Activated CD4-positive, alpha-beta T cell treated with anti-CD3 and anti-CD28 coated beads for 1 hour (primary cell): ENCODE results near the gene PAFAH1B2.

Source experiments
- DNase-seq: peaks from one replicate; pipeline ENCODE4 v3.0.0-alpha.2; 2020

PAFAH1B2 gene

DNA sequence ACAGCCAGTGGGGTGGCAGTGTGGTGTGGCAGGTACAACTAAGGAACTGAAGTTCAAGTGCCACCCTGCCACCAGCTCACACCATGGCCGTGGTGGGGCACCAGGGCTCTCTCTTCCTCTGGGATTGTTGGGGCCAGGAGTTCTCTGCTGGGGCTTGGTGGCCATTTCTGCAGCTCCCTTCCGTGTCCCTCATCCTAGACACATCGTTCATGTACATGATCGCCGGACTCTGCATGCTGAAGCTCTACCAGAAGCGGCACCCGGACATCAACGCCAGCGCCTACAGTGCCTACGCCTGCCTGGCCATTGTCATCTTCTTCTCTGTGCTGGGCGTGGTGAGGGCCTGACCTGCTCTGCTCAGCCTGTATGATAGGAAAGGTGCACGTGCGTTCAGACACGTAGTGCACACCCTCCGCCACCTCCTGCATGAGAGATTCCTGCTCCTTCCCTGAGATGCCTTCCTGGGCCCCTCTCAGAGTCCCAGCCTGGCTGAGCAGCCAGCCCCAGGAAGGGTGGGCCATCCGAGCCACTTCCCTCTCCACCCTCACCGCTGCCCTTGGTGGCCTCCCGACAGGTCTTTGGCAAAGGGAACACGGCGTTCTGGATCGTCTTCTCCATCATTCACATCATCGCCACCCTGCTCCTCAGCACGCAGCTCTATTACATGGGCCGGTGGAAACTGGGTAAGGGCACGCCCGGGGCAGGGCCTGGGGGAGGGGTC, 47.8 kb downstream of the PAFAH1B2 start:
- no peak for DNase-seq

DNA sequence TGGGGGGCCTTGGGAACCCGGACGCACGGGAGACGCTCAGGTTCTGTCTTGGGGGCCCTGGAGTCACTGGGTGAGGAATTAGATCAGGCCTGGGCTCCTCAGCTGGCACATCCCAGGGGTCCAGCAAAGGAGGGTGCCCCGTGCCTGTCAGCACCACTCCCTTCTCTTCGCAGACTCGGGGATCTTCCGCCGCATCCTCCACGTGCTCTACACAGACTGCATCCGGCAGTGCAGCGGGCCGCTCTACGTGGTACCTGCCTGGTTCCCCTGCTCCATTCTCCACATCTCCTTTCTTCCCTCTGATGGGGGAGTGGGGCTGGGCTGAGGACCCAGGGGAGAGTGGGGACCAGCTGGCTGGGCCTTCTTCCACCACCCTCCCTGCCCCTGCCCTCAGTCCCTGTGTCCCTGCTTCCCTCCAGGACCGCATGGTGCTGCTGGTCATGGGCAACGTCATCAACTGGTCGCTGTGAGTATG, 48.4 kb downstream of the PAFAH1B2 start:
- DNase-seq: no peak

DNA sequence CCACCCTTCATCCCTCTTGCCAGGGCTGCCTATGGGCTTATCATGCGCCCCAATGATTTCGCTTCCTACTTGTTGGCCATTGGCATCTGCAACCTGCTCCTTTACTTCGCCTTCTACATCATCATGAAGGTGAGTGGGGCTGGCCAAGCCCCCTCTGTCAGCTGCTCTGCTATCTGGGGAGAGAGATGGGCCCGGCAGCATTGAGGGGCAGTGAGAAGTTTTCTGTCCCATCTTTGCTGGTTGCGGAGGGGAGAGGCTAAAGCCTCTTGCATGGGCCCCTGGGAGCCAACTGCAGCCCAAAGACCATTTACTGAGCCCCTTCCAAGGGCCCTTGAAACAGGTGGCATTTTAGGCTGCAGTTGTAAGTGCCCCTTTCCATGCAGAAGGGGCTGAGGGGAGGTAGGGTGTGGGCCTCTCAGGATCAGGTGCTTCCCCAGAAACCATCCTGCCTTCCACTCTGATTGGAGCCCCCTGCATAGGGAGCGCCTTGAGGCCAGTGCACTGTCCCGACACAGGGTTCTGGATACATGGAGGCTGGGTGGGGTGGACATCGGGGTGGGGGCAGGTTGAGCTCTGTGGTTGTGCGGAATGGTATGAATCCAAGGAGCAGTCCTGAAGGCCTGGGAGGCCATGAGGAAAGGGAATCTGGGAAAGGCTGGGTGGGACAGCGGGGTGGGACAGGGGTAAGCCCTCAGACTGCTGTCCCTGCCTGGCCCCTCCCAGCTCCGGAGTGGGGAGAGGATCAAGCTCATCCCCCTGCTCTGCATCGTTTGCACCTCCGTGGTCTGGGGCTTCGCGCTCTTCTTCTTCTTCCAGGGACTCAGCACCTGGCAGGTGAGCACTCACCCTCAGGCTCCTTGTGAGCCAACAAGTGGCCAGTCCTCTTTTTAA, 49.3 kb downstream of the PAFAH1B2 start:
- no peak for DNase-seq

DNA sequence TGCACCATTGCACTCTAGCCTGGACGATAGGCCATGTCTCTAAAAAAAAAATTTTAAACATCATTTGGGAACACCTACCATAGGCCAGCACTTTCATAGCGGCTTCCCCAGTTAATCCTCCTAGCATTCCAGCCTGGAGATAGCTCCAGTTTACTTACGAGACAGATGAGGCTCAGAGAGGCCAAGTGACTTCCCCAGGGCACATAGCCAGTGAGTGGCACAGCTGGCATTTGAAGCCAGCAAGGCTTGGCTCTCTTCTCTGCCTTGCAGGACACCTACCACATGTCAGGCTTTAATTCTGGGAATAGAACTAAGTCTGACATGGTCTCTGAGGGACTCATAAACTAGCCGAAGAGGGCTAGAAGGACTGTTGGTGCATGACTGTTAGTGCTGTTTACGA, 50.2 kb downstream of the PAFAH1B2 start:
- DNase-seq: no peak

DNA sequence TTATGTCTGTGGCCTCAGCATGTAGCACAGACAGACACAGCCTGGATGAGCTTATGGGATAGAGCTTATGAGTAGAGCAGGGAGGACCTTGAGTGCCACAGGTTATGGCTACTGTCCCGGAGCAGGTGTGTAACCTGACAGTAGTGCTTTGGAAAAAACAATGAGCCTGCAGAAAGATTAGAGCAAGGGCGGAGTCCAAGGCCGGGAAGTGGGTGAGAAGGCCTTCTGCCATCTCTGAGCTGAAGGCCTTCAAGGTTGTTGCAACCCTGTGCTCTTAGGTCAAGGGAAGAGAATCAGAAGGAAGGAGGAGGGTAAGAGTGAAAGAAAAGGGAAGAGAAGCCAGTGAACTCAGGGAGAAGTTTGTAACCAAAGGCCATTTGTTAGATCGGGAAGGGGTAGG, 51.2 kb downstream of the PAFAH1B2 start:
- DNase-seq: no peak

DNA sequence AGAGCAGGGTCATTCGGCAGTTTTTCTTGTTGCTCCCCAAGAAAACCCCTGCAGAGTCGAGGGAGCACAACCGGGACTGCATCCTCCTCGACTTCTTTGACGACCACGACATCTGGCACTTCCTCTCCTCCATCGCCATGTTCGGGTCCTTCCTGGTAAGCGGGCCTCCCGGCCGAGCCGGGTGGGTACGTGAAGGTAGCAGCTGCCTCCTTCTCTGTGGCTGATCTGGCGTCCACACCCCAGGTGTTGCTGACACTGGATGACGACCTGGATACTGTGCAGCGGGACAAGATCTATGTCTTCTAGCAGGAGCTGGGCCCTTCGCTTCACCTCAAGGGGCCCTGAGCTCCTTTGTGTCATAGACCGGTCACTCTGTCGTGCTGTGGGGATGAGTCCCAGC, 51.7 kb downstream of the PAFAH1B2 start:
- no peak for DNase-seq

GRCh38 chr11:117197006-117197405, 52.9 kb downstream of the PAFAH1B2 start:
- no peak for DNase-seq

GRCh38 chr11:117197516-117198456, 53.7 kb downstream of the PAFAH1B2 start:
- no peak for DNase-seq

DNA sequence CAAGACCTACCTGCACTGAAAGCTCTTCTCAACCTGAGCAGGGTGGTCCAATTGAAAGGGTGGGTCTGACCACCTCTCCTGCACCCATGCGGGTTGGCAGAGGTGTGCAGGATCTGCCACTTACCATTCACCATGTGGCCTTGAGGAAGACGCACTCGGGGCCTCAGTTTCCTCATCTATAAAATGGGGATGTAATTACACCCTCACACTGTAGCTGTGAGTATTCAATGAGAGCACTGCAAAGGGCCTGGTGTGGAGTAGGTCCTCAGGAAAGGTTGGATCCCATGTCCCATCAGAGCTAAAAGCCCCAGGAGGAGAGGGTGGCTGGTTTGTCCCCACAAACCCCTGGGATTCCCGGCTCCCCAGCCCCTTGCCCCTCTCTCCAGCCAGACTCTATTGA, 54.5 kb downstream of the PAFAH1B2 start:
- DNase-seq: no peak

DNA sequence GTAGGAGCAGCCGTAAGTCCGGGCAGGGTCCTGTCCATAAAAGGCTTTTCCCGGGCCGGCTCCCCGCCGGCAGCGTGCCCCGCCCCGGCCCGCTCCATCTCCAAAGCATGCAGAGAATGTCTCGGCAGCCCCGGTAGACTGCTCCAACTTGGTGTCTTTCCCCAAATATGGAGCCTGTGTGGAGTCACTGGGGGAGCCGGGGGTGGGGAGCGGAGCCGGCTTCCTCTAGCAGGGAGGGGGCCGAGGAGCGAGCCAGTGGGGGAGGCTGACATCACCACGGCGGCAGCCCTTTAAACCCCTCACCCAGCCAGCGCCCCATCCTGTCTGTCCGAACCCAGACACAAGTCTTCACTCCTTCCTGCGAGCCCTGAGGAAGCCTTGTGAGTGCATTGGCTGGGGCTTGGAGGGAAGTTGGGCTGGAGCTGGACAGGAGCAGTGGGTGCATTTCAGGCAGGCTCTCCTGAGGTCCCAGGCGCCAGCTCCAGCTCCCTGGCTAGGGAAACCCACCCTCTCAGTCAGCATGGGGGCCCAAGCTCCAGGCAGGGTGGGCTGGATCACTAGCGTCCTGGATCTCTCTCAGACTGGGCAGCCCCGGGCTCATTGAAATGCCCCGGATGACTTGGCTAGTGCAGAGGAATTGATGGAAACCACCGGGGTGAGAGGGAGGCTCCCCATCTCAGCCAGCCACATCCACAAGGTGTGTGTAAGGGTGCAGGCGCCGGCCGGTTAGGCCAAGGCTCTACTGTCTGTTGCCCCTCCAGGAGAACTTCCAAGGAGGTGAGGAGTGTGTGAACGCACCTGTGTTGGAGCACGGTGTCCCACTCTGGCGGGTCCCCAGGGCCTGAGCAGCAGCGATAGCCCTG, 55.2 kb downstream of the PAFAH1B2 start, which contains the start of gene TAGLN:
Gene TAGLN, plus strand, starts transcription at position 318 of the 863 bp plus-strand sequence. CDS start 3,644 bp downstream, outside the sequence.
- no peak for DNase-seq

GRCh38 chr11:117199916-117200812, 56.1 kb downstream of the PAFAH1B2 start:
- DNase-seq: no peak

- no peak for DNase-seq
Measured at GRCh38 chr11:117200813-117201657, 56.9 kb downstream of the PAFAH1B2 start.

DNA sequence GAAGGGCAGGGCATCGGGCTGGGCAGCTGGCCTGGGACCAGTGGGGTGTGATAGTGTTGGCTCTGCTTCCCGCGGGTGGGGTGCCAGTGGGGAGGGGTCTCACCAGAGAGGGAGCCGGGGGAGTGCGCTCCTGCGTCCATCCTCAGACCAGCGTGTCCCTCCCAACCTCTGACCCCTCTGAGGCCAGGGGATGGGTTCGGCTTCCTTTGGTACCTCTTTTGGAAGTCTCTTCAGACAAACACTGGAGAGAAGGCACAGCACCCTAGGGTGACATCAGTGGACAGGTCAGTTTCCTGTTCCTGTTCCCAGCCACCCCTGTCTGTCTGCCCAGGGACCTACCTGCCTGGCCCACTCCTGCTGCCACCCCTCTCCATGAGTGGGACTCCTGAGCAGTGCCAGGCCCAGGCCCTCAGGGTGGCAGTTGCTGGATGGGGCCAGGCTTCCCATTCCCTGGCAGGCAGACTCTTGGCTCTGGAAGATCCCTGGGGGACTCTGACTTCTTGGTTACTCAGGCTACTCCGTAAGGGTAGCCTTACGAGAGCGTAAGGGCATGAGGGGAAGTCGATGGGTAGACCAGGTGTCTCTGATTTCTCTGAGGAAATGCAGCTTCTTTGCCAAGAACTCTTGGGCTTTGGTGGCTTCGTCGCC, 57.7 kb downstream of the PAFAH1B2 start:
- DNase-seq: no peak

- DNase-seq: no peak
Measured at GRCh38 chr11:117202386-117203068, 58.4 kb downstream of the PAFAH1B2 start.

GRCh38 chr11:117203069-117203407, 59.0 kb downstream of the PAFAH1B2 start:
- no peak for DNase-seq

DNA sequence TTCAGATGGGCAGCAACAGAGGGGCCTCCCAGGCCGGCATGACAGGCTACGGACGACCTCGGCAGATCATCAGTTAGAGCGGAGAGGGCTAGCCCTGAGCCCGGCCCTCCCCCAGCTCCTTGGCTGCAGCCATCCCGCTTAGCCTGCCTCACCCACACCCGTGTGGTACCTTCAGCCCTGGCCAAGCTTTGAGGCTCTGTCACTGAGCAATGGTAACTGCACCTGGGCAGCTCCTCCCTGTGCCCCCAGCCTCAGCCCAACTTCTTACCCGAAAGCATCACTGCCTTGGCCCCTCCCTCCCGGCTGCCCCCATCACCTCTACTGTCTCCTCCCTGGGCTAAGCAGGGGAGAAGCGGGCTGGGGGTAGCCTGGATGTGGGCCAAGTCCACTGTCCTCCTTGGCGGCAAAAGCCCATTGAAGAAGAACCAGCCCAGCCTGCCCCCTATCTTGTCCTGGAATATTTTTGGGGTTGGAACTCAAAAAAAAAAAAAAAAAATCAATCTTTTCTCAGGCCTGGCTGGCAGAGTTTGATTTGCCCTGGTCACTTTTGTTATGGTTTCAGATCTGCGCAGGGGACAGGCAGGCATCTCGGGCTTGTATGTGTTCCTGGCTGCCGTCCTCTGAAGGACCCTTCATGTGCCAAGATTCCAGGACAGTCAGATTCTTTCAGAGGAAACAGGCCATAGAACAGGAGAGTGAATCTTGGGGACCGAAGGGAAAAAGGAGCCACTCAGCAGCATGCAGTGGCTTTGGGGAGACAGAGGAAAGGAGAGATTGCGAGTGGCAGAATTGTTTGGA, 60.4 kb downstream of the PAFAH1B2 start:
- no peak for DNase-seq

GRCh38 chr11:117205211-117205818, 61.2 kb downstream of the PAFAH1B2 start:
- DNase-seq: no peak
